OCI-LY1 (cell line): ENCODE results near the gene POLD4.

Experiments
- H2AFZ ChIP-seq: fragments of 200-600 bp; sonication (generic), shearing (Covaris generic); 2 replicates; pipeline ENCODE4 v1.6.0; 2014; ENCODE audit warnings: antibody characterized with exemption, mild to moderate bottlenecking, low read length
- H3F3A ChIP-seq: fragments of 200-600 bp; sonication (generic), shearing (Covaris generic); 2 replicates; pipeline ENCODE4 v1.6.0; 2014; ENCODE audit warnings: mild to moderate bottlenecking, antibody characterized with exemption, low read length, moderate library complexity; ENCODE audit not compliant: insufficient read depth
- H3K27ac ChIP-seq: fragments of 200-600 bp; sonication (generic); 2 replicates; pipeline ENCODE4 v1.5.1; 2014; ENCODE audit warnings: low read length, mixed run types, mild to moderate bottlenecking, low read depth; ENCODE audit not compliant: poor library complexity, severe bottlenecking
- H3K27me3 ChIP-seq: fragments of 200-600 bp; sonication (generic); 2 replicates; pipeline ENCODE4 v1.6.0; 2014; ENCODE audit warnings: antibody characterized with exemption, mild to moderate bottlenecking, low read length, moderate library complexity; ENCODE audit not compliant: insufficient read depth
- H3K36me3 ChIP-seq: fragments of 200-600 bp; sonication (generic); 2 replicates; pipeline ENCODE4 v1.6.1; 2014; ENCODE audit warnings: mild to moderate bottlenecking, antibody characterized with exemption, low read length, moderate library complexity, mixed read lengths; ENCODE audit not compliant: insufficient read depth
- H3K4me1 ChIP-seq: fragments of 200-600 bp; sonication (generic); 2 replicates; pipeline ENCODE4 v1.5.1; 2014; ENCODE audit warnings: mild to moderate bottlenecking, low read length, moderate library complexity; ENCODE audit not compliant: insufficient read depth, severe bottlenecking
- H3K4me2 ChIP-seq: fragments of 200-600 bp; sonication (generic), shearing (Covaris generic); 2 replicates; pipeline ENCODE4 v1.6.1; 2014; ENCODE audit warnings: low read length
- H3K4me3 ChIP-seq: fragments of 200-600 bp; sonication (generic); 2 replicates; pipeline ENCODE4 v1.5.1; 2014; ENCODE audit warnings: low read length, low read depth, mild to moderate bottlenecking, mixed read lengths; ENCODE audit not compliant: poor library complexity, severe bottlenecking
- H3K79me2 ChIP-seq: fragments of 200-600 bp; shearing (Covaris generic); 2 replicates; pipeline ENCODE4 v1.6.1; 2016; ENCODE audit warnings: mixed run types, low read length, mixed read lengths; ENCODE audit not compliant: insufficient read depth
- H3K9ac ChIP-seq: fragments of 200-600 bp; sonication (generic), shearing (Covaris generic); 2 replicates; pipeline ENCODE4 v1.6.1; 2014; ENCODE audit warnings: mild to moderate bottlenecking, low read length, mixed read lengths
- H3K9me2 ChIP-seq: fragments of 200-600 bp; sonication (generic), shearing (Covaris generic); 2 replicates; pipeline ENCODE4 v1.6.1; 2014; ENCODE audit warnings: low read depth, mild to moderate bottlenecking, low read length, mixed read lengths
- H3K9me3 ChIP-seq: fragments of 200-600 bp; shearing (Covaris generic); 2 replicates; pipeline ENCODE4 v1.6.1; 2014; ENCODE audit warnings: low read length, mixed read lengths
- H4K20me1 ChIP-seq: fragments of 200-600 bp; sonication (generic), shearing (Covaris generic); 2 replicates; pipeline ENCODE4 v1.6.0; 2016; ENCODE audit warnings: mild to moderate bottlenecking, low read length; ENCODE audit not compliant: insufficient read depth
- CTCF ChIP-seq: fragments of 200-600 bp; sonication (generic), shearing (Covaris generic); IDR thresholded peaks from 2 replicates; pipeline ENCODE4 v1.5.1; 2017; ENCODE audit warnings: mild to moderate bottlenecking, antibody characterized with exemption, low read length, moderate library complexity, mixed read lengths
- EZH2 ChIP-seq: fragments of 200-600 bp; sonication (generic), shearing (Covaris generic); IDR thresholded peaks from 2 replicates; pipeline ENCODE4 v1.8.0; 2017; ENCODE audit warnings: borderline replicate concordance, mixed run types, mild to moderate bottlenecking, antibody characterized with exemption, low read length, moderate library complexity, mixed read lengths

Gene POLD4

GRCh38 chr11:67303835-67304411 is 49.4 kb downstream of the POLD4 start:
- Histone ChIP-seq H3K27me3 (no peaks in the 10 kb centered on the region), H3F3A (no peaks in the 10 kb centered on the region), H3K79me2 (no peaks in the 10 kb centered on the region), H3K27ac (no peak overlapping the region), H4K20me1 (no peaks in the 10 kb centered on the region), H3K4me2 (no peak overlapping the region), H3K4me1 (no peaks in the 10 kb centered on the region), H3K4me3 (no peak overlapping the region), H3K36me3 (peaks cover 39% of the 10 kb centered on the region), H3K9me3 (no peaks in the 10 kb centered on the region), H3K9ac (no peak overlapping the region), H3K9me2 (no peaks in the 10 kb centered on the region), H2AFZ (no peak overlapping the region)
- no peak for TF ChIP-seq EZH2
- TF ChIP-seq CTCF: no peak

- Histone ChIP-seq H3K4me1 (no peaks in the 10 kb centered on the region), H2AFZ (no peak within 1 kb of the TSS), H3K4me3 (no peak within 1 kb of the TSS), H3K4me2 (no peak within 1 kb of the TSS), H3K9ac (no peak within 1 kb of the TSS), H3K9me2 (no peaks in the 10 kb centered on the region), H4K20me1 (no peaks in the 10 kb centered on the region), H3K79me2 (no peaks in the 10 kb centered on the region), H3K27me3 (no peaks in the 10 kb centered on the region), H3K27ac (no peak within 1 kb of the TSS), H3K36me3 (peaks cover 45% of the 10 kb centered on the region), H3K9me3 (no peaks in the 10 kb centered on the region), H3F3A (no peaks in the 10 kb centered on the region)
- TF ChIP-seq EZH2: no peak
- TF ChIP-seq CTCF: no peak
These were observed 50.1 kb downstream of the POLD4 start, which contains the start of gene SSH3 for GRCh38 chr11:67303132-67303834. Gene SSH3 (plus strand): TSS chr11:67303530. CDS start chr11:67303626, 96 bp downstream.

- Histone ChIP-seq H3K4me2 (no peak overlapping the region), H3K9me2 (no peaks in the 10 kb centered on the region), H3K4me3 (no peak overlapping the region), H3K27ac (no peak overlapping the region), H3K36me3 (peaks cover 50% of the 10 kb centered on the region), H3K79me2 (no peaks in the 10 kb centered on the region), H2AFZ (no peak overlapping the region), H3K4me1 (no peaks in the 10 kb centered on the region), H4K20me1 (no peaks in the 10 kb centered on the region), H3K9ac (no peak overlapping the region), H3F3A (no peaks in the 10 kb centered on the region), H3K27me3 (no peaks in the 10 kb centered on the region), H3K9me3 (no peaks in the 10 kb centered on the region)
- TF ChIP-seq EZH2 (no peak), CTCF (no peak)
These were observed 50.7 kb downstream of the POLD4 start for GRCh38 chr11:67302571-67303131.
